Measurements from ENCODE around the gene ADAM19. TPM values are rescaled to one million over a fixed set of nuclear protein-coding genes. Genes with fewer than 3 reads are reported as not detected.

Gene ADAM19
- total RNA-seq, 1 donor from 2014 or later: 176 TPM

- peaks cover 9% of the 10 kb centered on the region for H3K4me1 Mint-ChIP-seq (ENCODE audit: unreplicated experiment)
- H3K36me3 Mint-ChIP-seq (ENCODE audit: low read depth, unreplicated experiment): no peaks in the 10 kb centered on the region
- no peak for TF ChIP-seq CTCF (IDR thresholded peaks at IDR 0.05; ENCODE audit: unreplicated experiment)
- H3K27ac Mint-ChIP-seq (ENCODE audit: unreplicated experiment): no peak overlapping the region
- DNase-seq (ENCODE audit: low spot score): no peak
- no peaks in the 10 kb centered on the region for H3K27me3 Mint-ChIP-seq (ENCODE audit: unreplicated experiment)
- H3K9me3 Mint-ChIP-seq (ENCODE audit: unreplicated experiment): no peaks in the 10 kb centered on the region
- no peak overlapping the region for H3K4me3 Mint-ChIP-seq (ENCODE audit: unreplicated experiment)
Observed at GRCh38 chr5:157596487-157596886, 20.9 kb upstream of the ADAM19 start.

- H3K27ac Mint-ChIP-seq (ENCODE audit: unreplicated experiment): no peak overlapping the region
- TF ChIP-seq CTCF (IDR thresholded peaks at IDR 0.05; ENCODE audit: unreplicated experiment): no peak
- no peak for DNase-seq (ENCODE audit: low spot score)
- H3K4me3 Mint-ChIP-seq (ENCODE audit: unreplicated experiment): no peak overlapping the region
- no peaks in the 10 kb centered on the region for H3K9me3 Mint-ChIP-seq (ENCODE audit: unreplicated experiment)
- no peaks in the 10 kb centered on the region for H3K36me3 Mint-ChIP-seq (ENCODE audit: low read depth, unreplicated experiment)
- H3K4me1 Mint-ChIP-seq (ENCODE audit: unreplicated experiment): peaks cover 9% of the 10 kb centered on the region
- H3K27me3 Mint-ChIP-seq (ENCODE audit: unreplicated experiment): no peaks in the 10 kb centered on the region
Observed at GRCh38 chr5:157594675-157595459, 19.3 kb upstream of the ADAM19 start.

- Mint-ChIP-seq H3K27ac (ENCODE audit: unreplicated experiment) (no peak overlapping the region), H3K4me1 (ENCODE audit: unreplicated experiment) (peaks cover 9% of the 10 kb centered on the region), H3K4me3 (ENCODE audit: unreplicated experiment) (no peak overlapping the region), H3K36me3 (ENCODE audit: low read depth, unreplicated experiment) (no peaks in the 10 kb centered on the region), H3K9me3 (ENCODE audit: unreplicated experiment) (no peaks in the 10 kb centered on the region), H3K27me3 (ENCODE audit: unreplicated experiment) (no peaks in the 10 kb centered on the region)
- DNase-seq (ENCODE audit: low spot score): no peak
- no peak for TF ChIP-seq CTCF (IDR thresholded peaks at IDR 0.05; ENCODE audit: unreplicated experiment)
Observed at GRCh38 chr5:157594257-157594656, 18.7 kb upstream of the ADAM19 start.

- H3K4me3 Mint-ChIP-seq (ENCODE audit: unreplicated experiment): no peak overlapping the region
- DNase-seq (ENCODE audit: low spot score): no peak
- H3K27ac Mint-ChIP-seq (ENCODE audit: unreplicated experiment): peak overlapping the region; percentile 58
- H3K4me1 Mint-ChIP-seq (ENCODE audit: unreplicated experiment): peaks cover 9% of the 10 kb centered on the region
- H3K27me3 Mint-ChIP-seq (ENCODE audit: unreplicated experiment): no peaks in the 10 kb centered on the region
- no peaks in the 10 kb centered on the region for H3K9me3 Mint-ChIP-seq (ENCODE audit: unreplicated experiment)
- H3K36me3 Mint-ChIP-seq (ENCODE audit: low read depth, unreplicated experiment): no peaks in the 10 kb centered on the region
- TF ChIP-seq CTCF (IDR thresholded peaks at IDR 0.05; ENCODE audit: unreplicated experiment): no peak
Observed at GRCh38 chr5:157593052-157593757, 17.6 kb upstream of the ADAM19 start.

- Mint-ChIP-seq H3K4me1 (ENCODE audit: unreplicated experiment) (peaks cover 9% of the 10 kb centered on the region), H3K36me3 (ENCODE audit: low read depth, unreplicated experiment) (no peaks in the 10 kb centered on the region), H3K9me3 (ENCODE audit: unreplicated experiment) (no peaks in the 10 kb centered on the region), H3K27ac (ENCODE audit: unreplicated experiment) (peak overlapping the region; percentile 58), H3K27me3 (ENCODE audit: unreplicated experiment) (no peaks in the 10 kb centered on the region), H3K4me3 (ENCODE audit: unreplicated experiment) (no peak overlapping the region)
- no peak for TF ChIP-seq CTCF (IDR thresholded peaks at IDR 0.05; ENCODE audit: unreplicated experiment)
- no peak for DNase-seq (ENCODE audit: low spot score)
Observed at GRCh38 chr5:157592594-157592993, 17.0 kb upstream of the ADAM19 start.
